ENCODE measurements around the gene REEP1.

GRCh38 chr2:86232910-86233309 lies 104.5 kb downstream of the REEP1 start:
- no peak for TF ChIP-seq YY1 (IDR thresholded peaks at IDR 0.05; ENCODE audit: insufficient read depth, insufficient read length)
- TF ChIP-seq ZNF274 (IDR thresholded peaks at IDR 0.05; ENCODE audit: low read depth, low read length): no peak
- no peak for TF ChIP-seq SUZ12 (IDR thresholded peaks at IDR 0.05; ENCODE audit: extremely low read depth, insufficient read depth, insufficient read length)
